ENCODE data around the gene CHMP1B. TPM values are rescaled to one million over a fixed set of nuclear protein-coding genes. Genes with fewer than 3 reads are reported as not detected.

CHMP1B gene
- total RNA-seq, 1 donor from 2014 or later = 24.4 TPM

DNA sequence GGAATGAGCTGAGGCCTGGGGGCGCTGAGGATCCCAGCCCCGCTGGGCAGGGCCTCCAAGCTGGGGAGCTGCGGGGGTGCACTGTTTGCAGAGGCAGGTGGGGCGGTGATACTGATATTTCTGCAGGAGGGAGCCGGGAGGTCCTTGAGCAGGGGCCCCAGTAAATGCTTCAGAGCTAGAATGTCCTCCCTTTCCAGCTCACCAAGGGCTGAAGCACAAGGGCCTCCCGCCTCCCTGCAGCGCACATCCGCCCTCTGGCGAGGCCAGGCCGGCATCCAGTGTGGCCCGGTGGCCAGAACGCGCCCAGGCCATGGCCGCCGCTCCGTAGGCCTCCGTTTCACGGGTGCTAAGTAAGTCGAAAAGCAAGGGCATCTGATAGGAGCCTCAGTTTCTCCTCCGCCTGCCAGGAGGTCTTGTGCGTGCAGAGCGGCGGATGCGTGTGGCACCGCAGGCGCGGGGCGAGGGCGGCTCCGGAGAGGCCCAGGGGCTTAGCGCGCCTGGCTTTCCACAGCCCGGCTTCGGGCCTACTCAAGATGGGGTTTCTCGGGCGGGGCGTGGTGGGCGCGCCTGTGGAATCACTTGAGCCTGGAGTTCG is 29.5 kb upstream of the CHMP1B start:
- no peak overlapping the region for H3K27ac Mint-ChIP-seq
- no peaks in the 10 kb centered on the region for H3K4me1 Mint-ChIP-seq
- no peaks in the 10 kb centered on the region for H3K36me3 Mint-ChIP-seq (ENCODE audit: low read depth)
- intact Hi-C loops (cut with micrococcal nuclease) = no loop called here
- no peak for DNase-seq
- H3K4me3 Mint-ChIP-seq = no peak overlapping the region
- peaks cover 2% of the 10 kb centered on the region for H3K27me3 Mint-ChIP-seq
- no peaks in the 10 kb centered on the region for H3K9me3 Mint-ChIP-seq

DNA sequence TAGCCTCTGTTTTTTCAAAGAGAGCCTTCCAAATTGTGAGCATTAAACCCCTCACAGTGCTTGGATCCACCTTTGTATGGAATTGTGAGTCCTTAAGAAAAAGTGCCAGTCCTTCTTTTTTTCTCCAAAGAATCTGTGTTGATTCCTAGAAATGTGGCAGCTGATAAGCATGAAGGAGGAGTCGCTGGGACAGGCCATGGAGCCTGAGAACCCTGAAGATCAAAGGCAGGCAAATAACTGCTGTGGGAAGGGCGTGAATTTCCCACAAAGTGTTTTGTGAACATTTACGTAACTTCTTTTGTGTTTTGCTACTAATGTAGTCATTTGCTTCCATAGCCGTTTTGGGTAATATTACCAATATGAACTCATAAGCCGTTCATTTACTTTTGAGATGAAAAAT is 27.7 kb upstream of the CHMP1B start:
- Mint-ChIP-seq H3K4me3 (no peak overlapping the region), H3K27ac (no peak overlapping the region), H3K36me3 (ENCODE audit: low read depth) (no peaks in the 10 kb centered on the region), H3K4me1 (peaks cover 2% of the 10 kb centered on the region), H3K27me3 (no peaks in the 10 kb centered on the region), H3K9me3 (no peaks in the 10 kb centered on the region)
- DNase-seq = no peak
- intact Hi-C loops (cut with micrococcal nuclease) = no loop called here

DNA sequence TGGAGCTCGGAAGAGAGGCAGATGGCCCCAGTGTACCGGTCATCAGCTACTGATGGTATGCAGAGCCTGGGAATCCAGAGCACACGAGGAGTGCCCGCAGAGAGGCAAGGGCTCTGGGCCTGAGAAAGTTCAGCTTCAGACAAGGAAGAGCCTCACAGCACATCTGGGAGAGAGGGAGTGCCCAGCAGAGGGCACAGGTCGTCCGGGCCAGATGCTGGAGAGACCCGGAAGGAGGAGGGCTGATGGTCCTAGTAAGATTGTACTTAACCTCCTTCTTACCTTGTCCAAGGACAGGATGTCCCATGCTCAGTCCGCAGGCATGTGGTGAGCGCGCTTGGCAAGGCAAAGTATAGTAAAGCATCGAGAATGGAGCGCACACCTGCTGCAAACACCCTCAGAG is 24.4 kb upstream of the CHMP1B start:
- intact Hi-C loops (cut with micrococcal nuclease) = no loop called here
- no peaks in the 10 kb centered on the region for H3K36me3 Mint-ChIP-seq (ENCODE audit: low read depth)
- H3K27me3 Mint-ChIP-seq = no peaks in the 10 kb centered on the region
- no peak overlapping the region for H3K4me3 Mint-ChIP-seq
- H3K27ac Mint-ChIP-seq = no peak overlapping the region
- peaks cover 2% of the 10 kb centered on the region for H3K4me1 Mint-ChIP-seq
- DNase-seq = no peak
- no peaks in the 10 kb centered on the region for H3K9me3 Mint-ChIP-seq

DNA sequence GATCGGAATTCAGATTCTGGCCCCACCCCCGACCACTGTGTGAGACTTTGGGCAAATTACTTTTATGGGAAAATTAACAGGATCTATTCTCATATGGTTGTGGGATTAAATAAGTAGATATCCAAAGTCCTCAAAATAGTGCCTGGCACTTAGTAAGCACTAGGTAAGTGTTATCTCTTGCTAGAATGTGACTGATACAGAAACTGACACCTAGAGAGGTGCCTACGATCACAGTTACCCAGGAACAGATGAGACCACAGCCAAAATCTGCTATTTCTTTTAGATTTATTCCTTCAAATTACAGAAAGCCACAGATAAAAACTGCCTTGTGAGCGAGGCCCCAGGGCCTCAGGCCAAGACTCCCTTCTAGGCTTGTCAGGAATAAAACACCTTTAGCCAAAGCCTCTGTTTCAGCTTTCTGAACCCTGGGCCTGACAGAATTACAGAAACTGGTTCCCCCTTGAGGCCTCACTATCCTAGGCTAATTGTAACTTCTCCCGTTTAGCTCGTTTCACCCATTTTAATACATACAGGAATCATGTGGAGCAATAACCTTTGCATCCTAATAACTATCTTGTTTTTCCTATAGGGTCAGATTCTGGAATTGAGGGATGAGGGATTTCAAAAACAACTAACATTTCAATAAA is 22.3 kb upstream of the CHMP1B start:
- peaks cover 2% of the 10 kb centered on the region for H3K27me3 Mint-ChIP-seq
- H3K4me3 Mint-ChIP-seq = no peak overlapping the region
- H3K9me3 Mint-ChIP-seq = no peaks in the 10 kb centered on the region
- DNase-seq = no peak
- intact Hi-C loops (cut with micrococcal nuclease) = no loop called here
- H3K4me1 Mint-ChIP-seq = peaks cover 2% of the 10 kb centered on the region
- H3K36me3 Mint-ChIP-seq (ENCODE audit: low read depth) = no peaks in the 10 kb centered on the region
- H3K27ac Mint-ChIP-seq = no peak overlapping the region

DNA sequence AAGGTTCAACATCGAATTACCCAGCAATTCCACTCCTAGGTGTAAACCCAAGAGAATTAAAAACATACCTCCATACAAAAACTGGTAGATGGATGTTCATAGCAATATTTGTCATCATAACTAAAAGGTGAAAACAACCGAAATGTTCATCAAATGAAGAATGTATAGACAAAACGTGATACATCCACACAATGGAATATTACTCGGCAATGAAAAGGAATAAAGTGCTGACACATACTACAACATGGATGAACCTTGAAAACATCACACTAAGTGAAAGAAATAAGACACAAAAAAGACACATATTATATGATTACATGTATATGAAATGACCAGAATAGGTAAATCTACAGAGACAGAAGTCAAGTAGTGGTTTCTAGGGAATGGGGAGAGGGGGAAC is 20.6 kb upstream of the CHMP1B start:
- no peak for DNase-seq
- Mint-ChIP-seq H3K27ac (no peak overlapping the region), H3K9me3 (no peaks in the 10 kb centered on the region), H3K36me3 (ENCODE audit: low read depth) (no peaks in the 10 kb centered on the region), H3K4me3 (no peak overlapping the region), H3K27me3 (peaks cover 2% of the 10 kb centered on the region), H3K4me1 (peaks cover 2% of the 10 kb centered on the region)
- intact Hi-C loops (cut with micrococcal nuclease) = no loop called here

DNA sequence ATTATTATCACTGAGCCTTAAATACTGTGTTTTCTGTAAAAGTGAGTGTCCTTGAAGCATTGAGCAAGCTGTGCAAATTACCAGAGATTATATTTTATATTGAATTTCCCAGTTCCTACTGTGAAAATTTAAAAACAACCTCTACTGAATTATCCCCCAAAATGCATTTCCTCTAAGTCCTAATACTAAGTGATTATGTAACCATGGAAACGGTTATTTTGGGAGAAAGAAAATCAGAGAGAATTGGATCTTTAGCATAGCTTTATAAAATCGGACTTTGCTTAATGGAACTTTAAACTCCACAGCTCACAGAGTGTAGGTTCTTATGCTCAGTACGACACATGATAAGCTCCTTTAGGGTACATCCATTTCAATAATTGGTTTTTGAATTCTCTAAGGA is 19.3 kb upstream of the CHMP1B start:
- Mint-ChIP-seq H3K9me3 (no peaks in the 10 kb centered on the region), H3K27ac (no peak overlapping the region), H3K4me1 (peaks cover 2% of the 10 kb centered on the region), H3K36me3 (ENCODE audit: low read depth) (no peaks in the 10 kb centered on the region), H3K27me3 (peaks cover 2% of the 10 kb centered on the region), H3K4me3 (no peak overlapping the region)
- intact Hi-C loops (cut with micrococcal nuclease) = no loop called here
- no peak for DNase-seq

DNA sequence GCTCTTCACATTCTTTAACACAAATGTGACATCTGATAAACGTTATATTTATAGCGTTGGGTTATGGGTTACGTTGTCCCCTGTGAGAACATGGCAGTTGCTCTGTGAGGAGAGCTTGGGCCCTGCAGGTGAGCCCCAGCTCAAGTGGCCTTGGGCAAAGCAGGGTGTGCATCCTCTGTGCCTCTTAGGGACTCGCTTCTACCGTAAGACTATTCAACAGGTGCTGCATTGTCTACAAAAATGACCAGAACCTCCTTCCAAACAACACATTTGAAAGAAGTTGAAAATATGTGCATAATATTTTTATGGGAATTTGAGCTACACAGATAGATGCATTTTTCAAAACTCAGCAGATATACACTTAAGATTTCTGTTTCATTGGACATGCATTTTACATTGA is 16.4 kb upstream of the CHMP1B start:
- H3K27me3 Mint-ChIP-seq = peaks cover 4% of the 10 kb centered on the region
- DNase-seq = no peak
- no peaks in the 10 kb centered on the region for H3K36me3 Mint-ChIP-seq (ENCODE audit: low read depth)
- intact Hi-C loops (cut with micrococcal nuclease) = no loop called here
- H3K27ac Mint-ChIP-seq = no peak overlapping the region
- no peak overlapping the region for H3K4me3 Mint-ChIP-seq
- H3K9me3 Mint-ChIP-seq = no peaks in the 10 kb centered on the region
- H3K4me1 Mint-ChIP-seq = no peaks in the 10 kb centered on the region

DNA sequence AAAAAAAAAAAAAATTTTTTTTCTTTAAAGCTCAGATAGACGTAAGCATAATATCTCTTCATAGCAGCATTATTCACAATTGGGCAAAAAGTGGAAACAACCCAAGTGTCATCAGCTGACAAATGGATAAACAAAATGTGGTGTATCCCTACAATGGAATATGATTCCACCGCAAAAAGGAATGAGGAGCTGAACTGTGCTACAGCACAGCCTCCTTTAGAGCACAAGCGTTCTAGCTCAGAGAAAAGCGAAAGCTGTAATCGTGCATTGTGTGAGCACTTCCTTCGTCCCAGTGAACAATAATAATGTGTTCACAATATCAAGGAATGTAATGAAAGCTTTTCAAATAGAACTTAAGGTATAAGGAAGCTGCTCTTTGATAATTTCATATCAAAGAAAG is 11.7 kb upstream of the CHMP1B start:
- no peak overlapping the region for H3K27ac Mint-ChIP-seq

DNA sequence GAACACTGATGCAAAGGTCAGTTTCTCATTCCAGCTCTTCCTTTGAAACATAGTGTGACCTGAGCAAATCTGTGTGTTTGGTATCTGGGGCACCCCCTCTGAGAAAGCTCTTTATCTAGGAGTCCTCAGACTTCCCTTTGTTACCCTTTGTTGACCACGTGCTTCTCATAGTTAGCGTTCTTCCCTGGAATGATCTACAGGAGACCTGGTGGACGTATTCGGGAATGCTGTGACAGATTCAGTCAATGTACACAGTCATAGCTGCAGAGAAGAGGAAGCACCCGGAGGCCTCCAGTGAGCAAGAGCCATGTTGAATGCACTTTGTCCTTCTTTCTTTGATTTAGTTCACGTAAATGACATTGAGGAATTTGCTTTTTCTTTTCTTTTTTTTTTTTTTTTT is 10.7 kb upstream of the CHMP1B start:
- DNase-seq = no peak
- Mint-ChIP-seq H3K4me3 (no peak overlapping the region), H3K27me3 (peaks cover 2% of the 10 kb centered on the region), H3K9me3 (no peaks in the 10 kb centered on the region), H3K27ac (no peak overlapping the region), H3K36me3 (ENCODE audit: low read depth) (no peaks in the 10 kb centered on the region), H3K4me1 (no peaks in the 10 kb centered on the region)
- intact Hi-C loops (cut with micrococcal nuclease) = no loop called here

More for the DNA sequence above, 11.7 kb upstream of the CHMP1B start:
- Mint-ChIP-seq H3K4me3 (no peak overlapping the region), H3K9me3 (no peaks in the 10 kb centered on the region), H3K27me3 (peaks cover 2% of the 10 kb centered on the region), H3K36me3 (ENCODE audit: low read depth) (no peaks in the 10 kb centered on the region), H3K4me1 (no peaks in the 10 kb centered on the region)
- DNase-seq = no peak
- intact Hi-C loops (cut with micrococcal nuclease) = no loop called here

DNA sequence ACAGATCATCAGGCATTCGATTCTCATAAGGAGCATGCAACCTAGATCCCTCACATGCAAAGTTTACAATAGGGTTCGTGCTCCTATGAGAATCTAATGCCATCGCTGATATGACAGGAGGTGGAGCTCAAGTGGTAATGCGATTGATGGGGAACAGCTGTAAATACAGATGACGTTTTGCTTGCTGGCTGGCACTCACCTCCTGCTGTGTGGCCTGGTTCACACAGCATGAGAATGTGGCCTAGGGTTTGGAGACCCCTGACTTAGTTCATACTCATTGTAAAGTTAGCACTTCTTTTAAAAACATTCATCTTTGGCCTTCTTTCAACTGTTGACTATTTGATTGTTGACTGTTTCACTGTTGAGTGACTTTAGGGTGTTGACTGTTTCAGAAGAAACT is 8.7 kb upstream of the CHMP1B start:
- H3K27me3 Mint-ChIP-seq = peaks cover 2% of the 10 kb centered on the region
- H3K27ac Mint-ChIP-seq = no peak overlapping the region
- no peaks in the 10 kb centered on the region for H3K36me3 Mint-ChIP-seq (ENCODE audit: low read depth)
- H3K9me3 Mint-ChIP-seq = no peaks in the 10 kb centered on the region
- H3K4me1 Mint-ChIP-seq = no peaks in the 10 kb centered on the region
- intact Hi-C loops (cut with micrococcal nuclease) = no loop called here
- no peak overlapping the region for H3K4me3 Mint-ChIP-seq
- DNase-seq = no peak

DNA sequence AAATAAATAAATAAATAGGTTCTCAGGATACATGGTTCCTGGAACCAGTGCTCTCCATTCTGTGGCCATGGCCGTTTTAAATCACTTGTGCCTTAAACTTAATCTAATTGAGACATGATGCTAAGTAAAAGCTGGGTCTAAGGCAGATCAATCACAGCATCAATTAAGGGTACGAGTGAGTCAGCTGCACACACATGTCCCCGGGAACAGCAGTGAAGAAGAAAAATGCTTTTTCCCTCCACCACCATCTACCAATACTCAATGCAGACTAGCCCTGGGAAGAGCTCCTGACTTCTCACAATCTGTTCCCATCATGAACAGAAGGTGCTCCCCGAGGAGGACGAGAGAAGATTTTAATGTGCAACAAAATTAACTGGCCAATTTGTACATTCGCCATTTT is 6.8 kb upstream of the CHMP1B start:
- no peaks in the 10 kb centered on the region for H3K9me3 Mint-ChIP-seq
- no peak overlapping the region for H3K4me3 Mint-ChIP-seq
- H3K27me3 Mint-ChIP-seq = peaks cover 2% of the 10 kb centered on the region

DNA sequence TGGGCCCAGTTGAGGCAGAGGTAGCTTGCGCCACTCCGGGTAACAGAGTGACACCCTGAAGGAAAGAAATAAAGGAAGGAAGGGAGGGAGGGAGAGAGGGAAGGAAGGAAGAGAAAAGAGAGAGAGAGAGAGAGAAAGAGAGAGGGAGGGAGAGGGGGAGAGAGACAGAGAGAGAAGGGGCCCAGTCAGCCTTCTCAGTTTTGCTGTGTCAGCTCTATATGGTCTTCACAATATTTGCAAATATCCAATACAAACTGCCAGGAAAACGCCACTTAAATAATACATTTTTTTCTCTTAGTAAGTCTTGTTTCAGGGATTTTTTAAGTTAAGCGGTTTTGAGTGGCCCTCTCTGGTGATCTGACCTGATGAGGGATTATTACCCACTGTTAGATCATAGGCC is 5.6 kb upstream of the CHMP1B start:
- intact Hi-C loops (cut with micrococcal nuclease) = no loop called here
- H3K9me3 Mint-ChIP-seq = no peaks in the 10 kb centered on the region
- H3K4me1 Mint-ChIP-seq = peaks cover 10% of the 10 kb centered on the region
- no peak overlapping the region for H3K4me3 Mint-ChIP-seq
- DNase-seq = no peak
- peaks cover 2% of the 10 kb centered on the region for H3K27me3 Mint-ChIP-seq
- no peak overlapping the region for H3K27ac Mint-ChIP-seq
- H3K36me3 Mint-ChIP-seq (ENCODE audit: low read depth) = no peaks in the 10 kb centered on the region

More for the DNA sequence above, 6.8 kb upstream of the CHMP1B start:
- H3K4me1 Mint-ChIP-seq = no peaks in the 10 kb centered on the region
- H3K36me3 Mint-ChIP-seq (ENCODE audit: low read depth) = no peaks in the 10 kb centered on the region
- DNase-seq = no peak
- no peak overlapping the region for H3K27ac Mint-ChIP-seq
- intact Hi-C loops (cut with micrococcal nuclease) = no loop called here

DNA sequence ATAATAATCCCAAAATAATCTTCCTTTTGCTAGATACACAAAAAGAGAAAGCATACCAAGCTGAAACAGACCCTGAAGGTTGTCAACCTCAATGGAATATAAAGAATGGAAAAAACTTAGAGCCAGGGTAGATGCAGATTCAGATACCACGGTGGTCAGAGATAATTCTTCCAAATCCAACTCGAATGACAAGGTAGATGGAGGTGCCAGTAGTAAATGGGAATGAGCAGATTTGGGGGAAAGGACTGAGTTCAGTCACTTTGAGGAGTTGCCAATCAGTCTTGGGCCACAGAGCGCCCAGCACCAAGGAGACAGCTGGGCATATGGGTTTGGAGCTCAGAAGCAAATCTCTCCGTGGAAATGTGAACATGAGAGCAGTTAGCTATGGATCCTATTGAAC is 3.4 kb upstream of the CHMP1B start:
- Mint-ChIP-seq H3K4me1 (peaks cover 20% of the 10 kb centered on the region), H3K27me3 (peaks cover 2% of the 10 kb centered on the region), H3K9me3 (no peaks in the 10 kb centered on the region), H3K27ac (no peak overlapping the region), H3K4me3 (no peak overlapping the region), H3K36me3 (ENCODE audit: low read depth) (peaks cover 9% of the 10 kb centered on the region)
- no peak for DNase-seq
- intact Hi-C loops (cut with micrococcal nuclease) = no loop called here

DNA sequence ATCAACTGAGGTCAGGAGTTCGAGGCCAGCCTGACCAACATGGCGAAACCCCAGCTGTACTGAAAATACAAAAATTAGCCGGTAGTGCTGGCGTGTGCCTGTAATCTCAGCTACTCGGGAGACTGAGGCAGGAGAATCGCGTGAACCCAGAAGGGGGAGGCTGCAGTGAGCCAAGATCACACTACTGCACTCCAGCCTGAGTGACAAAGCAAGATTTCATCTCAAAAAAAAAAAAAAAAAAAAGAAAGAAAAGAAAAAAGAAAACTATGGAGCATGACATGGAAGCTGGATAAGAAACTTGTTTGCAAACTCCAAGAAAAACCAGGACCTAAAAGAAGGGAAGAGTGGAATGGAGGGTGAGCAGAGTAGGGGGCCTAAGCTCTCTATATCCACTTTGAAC is 1.9 kb upstream of the CHMP1B start:
- peaks cover 10% of the 10 kb centered on the region for H3K36me3 Mint-ChIP-seq (ENCODE audit: low read depth)
- H3K9me3 Mint-ChIP-seq = no peaks in the 10 kb centered on the region
- H3K4me3 Mint-ChIP-seq = no peak overlapping the region
- intact Hi-C loops (cut with micrococcal nuclease) = no loop called here
- peaks cover 24% of the 10 kb centered on the region for H3K4me1 Mint-ChIP-seq
- peaks cover 2% of the 10 kb centered on the region for H3K27me3 Mint-ChIP-seq
- no peak for DNase-seq
- H3K27ac Mint-ChIP-seq = no peak overlapping the region
